Neural cell (in vitro differentiated cells): Measurements from ENCODE around the gene VPS13D.

Source experiments
- CTCF ChIP-seq: fragments of 450-650 bp; IDR thresholded peaks from 2 replicates; pipeline ENCODE4 v1.5.1; 2014; ENCODE audit warnings: antibody characterized with exemption, mild to moderate bottlenecking, moderate library complexity; ENCODE audit not compliant: poor library complexity, severe bottlenecking
- POLR2AphosphoS5 ChIP-seq: IDR thresholded peaks from 2 replicates; pipeline ENCODE4 v1.6.1; 2012
- TAF1 ChIP-seq: IDR thresholded peaks from 2 replicates; pipeline ENCODE4 v1.6.1; 2012; ENCODE audit warnings: low read depth

- TF ChIP-seq CTCF (no peak), POLR2AphosphoS5 (no peak), TAF1 (no peak)
These were observed 227.1 kb downstream of the VPS13D start for GRCh38 chr1:12456979-12457378.
